Stomach (tissue), 4 donors: ENCODE data around the gene PLP1.

Experiments
- CTCF ChIP-seq, 7 experiments: fragments of 450-650 bp in 4 of 7; fragments of 200-600 bp in 3 of 7; sonication (generic) in 3 of 7; IDR thresholded peaks; one replicate each; pipeline ENCODE4 v1.5.1; 2016 to 2019; ENCODE audit warnings: antibody characterized with exemption in 7 of 7, control low read depth in 2 of 7, mild to moderate bottlenecking in 1 of 7
- EP300 ChIP-seq: sonication (generic); formaldehyde crosslinking; IDR thresholded peaks from one replicate; pipeline ENCODE4 v1.6.1; 2017; ENCODE audit warnings: antibody characterized with exemption
- POLR2A ChIP-seq, 4 donors: fragments of 450-650 bp; IDR thresholded peaks; one replicate each; pipeline ENCODE4 v1.6.1; 2016; ENCODE audit warnings: antibody characterized with exemption in 4 of 4, control low read depth in 2 of 4, mild to moderate bottlenecking in 1 of 4, moderate library complexity in 1 of 4
- POLR2AphosphoS5 ChIP-seq, 3 donors: sonication (generic); formaldehyde crosslinking; IDR thresholded peaks; one replicate each; pipeline ENCODE4 v1.6.1; 2016; ENCODE audit warnings: antibody characterized with exemption in 3 of 3

- TF ChIP-seq POLR2A (IDR thresholded peaks at IDR 0.05) (no peak), CTCF (IDR thresholded peaks at IDR 0.05) (no peak), POLR2AphosphoS5 (IDR thresholded peaks at IDR 0.05) (no peak), EP300 (no peak)
These were observed 34.3 kb upstream of the PLP1 start for GRCh38 chrX:103742339-103742738.
